K562 (cell line): ENCODE data around the gene RWDD1. TPM values are rescaled to one million over a fixed set of nuclear protein-coding genes. Genes with fewer than 3 reads are reported as not detected.

Experiments used
- AFF1 ChIP-seq, 2 experiments: fragments of 450-650 bp; IDR thresholded peaks; 2 replicates each; pipeline ENCODE4 v1.6.1; 2018; ENCODE audit warnings: mild to moderate bottlenecking in 2 of 2, low read depth in 1 of 2; ENCODE audit not compliant: partially characterized antibody in 2 of 2
- BDP1 ChIP-seq: IDR thresholded peaks from 3 replicates; pipeline ENCODE4 v1.6.1; 2011; ENCODE audit not compliant: insufficient read length, insufficient read depth
- CHD4 ChIP-seq: fragments of 200-600 bp; sonication (generic); IDR thresholded peaks from 3 replicates; pipeline ENCODE4 v1.6.1; 2012; ENCODE audit warnings: low read depth, mild to moderate bottlenecking, mixed read lengths, low read length, inconsistent platforms; ENCODE audit not compliant: insufficient read depth, insufficient replicate concordance, poor library complexity, severe bottlenecking
- E2F6 ChIP-seq, 2 experiments: IDR thresholded peaks; 2 replicates each; pipeline ENCODE4 v1.6.1; 2011; ENCODE audit warnings: borderline replicate concordance in 1 of 2, control low read depth in 1 of 2, low read depth in 1 of 2, low read length in 1 of 2, mild to moderate bottlenecking in 1 of 2, mixed read lengths in 1 of 2, moderate library complexity in 1 of 2; ENCODE audit not compliant: insufficient read depth in 1 of 2, insufficient read length in 1 of 2, poor library complexity in 1 of 2, severe bottlenecking in 1 of 2; ENCODE audit errors: extremely low read depth in 1 of 2
- EP300 ChIP-seq: IDR thresholded peaks from 2 replicates; pipeline ENCODE4 v1.6.1; 2012; ENCODE audit warnings: low read length, improper control_type of control experiment
- JUNB ChIP-seq: fragments of 450-650 bp; formaldehyde crosslinking; conservative IDR thresholded peaks from 2 replicates; pipeline ENCODE4 v1.4.0; 2020; ENCODE audit warnings: mild to moderate bottlenecking
- MTA2 ChIP-seq: fragments of 450-650 bp; IDR thresholded peaks from 2 replicates; pipeline ENCODE4 v1.6.1; 2016; ENCODE audit warnings: low read depth
- POLR2A ChIP-seq: fragments of 450-650 bp; conservative IDR thresholded peaks from 2 replicates; pipeline ENCODE4 v1.6.1; 2016
- PRDM10 ChIP-seq: fragments of 450-650 bp; IDR thresholded peaks from 2 replicates; pipeline ENCODE4 v1.6.1; 2018; ENCODE audit not compliant: partially characterized antibody
- SFPQ ChIP-seq: fragments of 200-400 bp; formaldehyde crosslinking; IDR thresholded peaks from 2 replicates; pipeline ENCODE4 v1.6.1; 2017; ENCODE audit warnings: mild to moderate bottlenecking, low read depth, low read length, moderate library complexity
- TCF3 ChIP-seq: sonication (generic); formaldehyde crosslinking; IDR thresholded peaks from 2 replicates; pipeline ENCODE4 v1.4.0; 2020; ENCODE audit warnings: mild to moderate bottlenecking, missing genetic modification reagents
- ZFP30 ChIP-seq: fragments of 250-450 bp; sonication (Bioruptor Pico); IDR thresholded peaks from 2 replicates; pipeline ENCODE4 v1.8.0; 2022; ENCODE audit warnings: moderate library complexity, mild to moderate bottlenecking, inconsistent platforms, borderline replicate concordance
- ZNF655 ChIP-seq: fragments of 250-450 bp; sonication (Bioruptor Pico); IDR thresholded peaks from 2 replicates; pipeline ENCODE4 v1.5.0; 2021
- ZZZ3 ChIP-seq: fragments of 450-650 bp; IDR thresholded peaks from 2 replicates; pipeline ENCODE4 v1.6.1; 2016; ENCODE audit warnings: antibody characterized with exemption, mild to moderate bottlenecking, moderate library complexity
- polyA plus RNA-seq, 8 experiments: library from polyadenylated mRNA; depleted of rRNA in 4 of 8; stranded (reverse) in 5 of 8; unstranded in 3 of 8; fragments of >200 nt; fragmentation: Nextera tagmentation in 2 of 8; fragmentation: Illumina TruSeq in 1 of 8; extraction: Ambion mirVana in 2 of 8; extraction: Trizol in 1 of 8; gene quantifications; 2 replicates each; pipeline versions ENCODE4 v1.2.1 to v1.2.3, GENCODE V29; 2011 to 2014; ENCODE audit warnings: inconsistent platforms in 1 of 8, missing spikeins in 1 of 8
- total RNA-seq, 7 experiments: library from RNA; depleted of rRNA in 6 of 7; stranded (reverse); fragments of >200 nt in 6 of 7; fragmentation: Illumina TruSeq in 2 of 7; extraction: Trizol in 2 of 7; gene quantifications; 2 replicates each; pipeline versions ENCODE4 v1.2.1 to v1.2.3, GENCODE V29; 2011 to 2021; ENCODE audit warnings: low replicate concordance in 1 of 7

The RWDD1 gene
- total and polyA plus RNA-seq, 9 of the 15 experiments (the other 6 are each of a cell fraction or from before 2014, with no cell fraction given) = 31.9 to 89.8 (median 48.7) TPM

GRCh38 chr6:116562614-116563013, 8.7 kb upstream of the RWDD1 start (continued):
- peak; percentile 66 for TF ChIP-seq MTA2
- no peak for TF ChIP-seq BDP1
- TF ChIP-seq ZFP30 (CRISPR knock-in tag) = no peak
- TF ChIP-seq JUNB (CRISPR knock-in tag) = no peak
- TF ChIP-seq EP300 = peak; percentile 65; the same call in 1 of the 2 replicates
- no peak for TF ChIP-seq ZZZ3
- TF ChIP-seq AFF1 (IDR thresholded peaks at IDR 0.05; ENCODE audit: low read depth in 1 of 2, partially characterized antibody in 2 of 2) = no peak
- TF ChIP-seq ZNF655 (CRISPR knock-in tag) = no peak
- no peak for TF ChIP-seq POLR2A
- TF ChIP-seq PRDM10 = peak; percentile 17
- no peak for TF ChIP-seq CHD4
- TF ChIP-seq E2F6 (IDR thresholded peaks at IDR 0.05; ENCODE audit: borderline replicate concordance in 1 of 2, extremely low read depth in 1 of 2, insufficient read depth in 1 of 2, insufficient read length in 1 of 2, low read depth in 1 of 2, low read length in 1 of 2, poor library complexity in 1 of 2, severe bottlenecking in 1 of 2) = no peak
- peak; percentile 83 for TF ChIP-seq TCF3
- no peak for TF ChIP-seq SFPQ
